WI38 (cell line): ENCODE results near the gene POPDC3.
"Not testable (repeated sequence)": the region's sequence is repeated elsewhere in the genome, so short reads cannot be mapped to it uniquely, and the experiment has no call there.

ENCODE experiments used
- H3K4me3 ChIP-seq: 2 replicates; pipeline ENCODE4 v1.5.1; 2011; ENCODE audit warnings: low read depth, mild to moderate bottlenecking, control low read depth, low read length
- CTCF ChIP-seq: IDR thresholded peaks from 2 replicates; pipeline ENCODE4 v1.5.1; 2012; ENCODE audit warnings: low read depth, mild to moderate bottlenecking, control low read depth, low read length

The POPDC3 gene

GRCh38 chr6:105179244-105180065, at the start of gene POPDC3:
POPDC3 (minus strand) TSS chr6:105180014; CDS start chr6:105161909, 18,105 bp downstream.
- H3K4me3 ChIP-seq = peak within 1 kb of the TSS; percentile 68
- no peak for TF ChIP-seq CTCF

GRCh38 chr6:105227295-105227767, 47.5 kb upstream of the POPDC3 start:
- H3K4me3 ChIP-seq = no peak overlapping the region
- TF ChIP-seq CTCF = no peak

GRCh38 chr6:105226598-105227294, 46.9 kb upstream of the POPDC3 start:
- no peak for TF ChIP-seq CTCF
- H3K4me3 ChIP-seq = no peak overlapping the region

GRCh38 chr6:105223242-105223641, 43.4 kb upstream of the POPDC3 start:
- no peak for TF ChIP-seq CTCF

GRCh38 chr6:105221219-105221618, 41.4 kb upstream of the POPDC3 start:
- not testable (repeated sequence) for H3K4me3 ChIP-seq

More at GRCh38 chr6:105223242-105223641, 43.4 kb upstream of the POPDC3 start:
- no peak overlapping the region for H3K4me3 ChIP-seq

- H3K4me3 ChIP-seq = no peak overlapping the region
- no peak for TF ChIP-seq CTCF
Observed at GRCh38 chr6:105220186-105220585, 40.4 kb upstream of the POPDC3 start.

GRCh38 chr6:105219218-105219617, 39.4 kb upstream of the POPDC3 start:
- not testable (repeated sequence) for H3K4me3 ChIP-seq

- no peak overlapping the region for H3K4me3 ChIP-seq
- TF ChIP-seq CTCF = no peak
Observed at GRCh38 chr6:105215506-105215905, 35.7 kb upstream of the POPDC3 start.
